AG04450 (cell line): ENCODE results near the gene RAX2. TPM values are rescaled to one million over a fixed set of nuclear protein-coding genes. Genes with fewer than 3 reads are reported as not detected.

Source experiments
- CTCF ChIA-PET: fragments of 300-600, 350-600 bp; formaldehyde crosslinking; extraction: SDS; loops from one replicate; lab custom pipeline; 2022; ENCODE audit warnings: antibody characterized with exemption, inconsistent platforms; lab: Charles Lee
- POLR2A ChIA-PET: fragments of 350-600 bp; formaldehyde crosslinking; extraction: SDS; loops from one replicate; lab custom pipeline; 2021; ENCODE audit warnings: antibody characterized with exemption, inconsistent platforms; lab: Yijun Ruan, JAX
- DNase-seq: peaks from one replicate; pipeline ENCODE4 v3.0.0-alpha.2; 2011; ENCODE audit warnings: low read depth, low spot score
- H3K27ac ChIP-seq: one replicate; pipeline ENCODE4 v1.5.1; 2012; ENCODE audit warnings: low read depth, low read length, control low read depth
- H3K27me3 ChIP-seq: one replicate; pipeline ENCODE4 v1.6.0; 2012; ENCODE audit warnings: low read length; ENCODE audit not compliant: control insufficient read depth, insufficient read depth
- H3K4me3 ChIP-seq: 2 replicates; pipeline ENCODE4 v1.5.1; 2011; ENCODE audit warnings: mild to moderate bottlenecking, low read depth, low read length, control low read depth
- H3K9me3 ChIP-seq: 2 replicates; pipeline ENCODE4 v1.5.1; 2012; ENCODE audit warnings: low read length; ENCODE audit not compliant: control insufficient read depth, insufficient read depth
- CTCF ChIP-seq: IDR thresholded peaks from 2 replicates; pipeline ENCODE4 v1.5.1; 2011; ENCODE audit warnings: low read depth, low read length, control low read depth, inconsistent platforms
- polyA plus RNA-seq: library from polyadenylated mRNA; depleted of rRNA; stranded (reverse); fragments of >200 nt; gene quantifications from 2 replicates; pipeline ENCODE4 v1.2.3, GENCODE V29; 2011

Gene RAX2
- polyA plus RNA-seq, 1 experiment: not detected

DNA sequence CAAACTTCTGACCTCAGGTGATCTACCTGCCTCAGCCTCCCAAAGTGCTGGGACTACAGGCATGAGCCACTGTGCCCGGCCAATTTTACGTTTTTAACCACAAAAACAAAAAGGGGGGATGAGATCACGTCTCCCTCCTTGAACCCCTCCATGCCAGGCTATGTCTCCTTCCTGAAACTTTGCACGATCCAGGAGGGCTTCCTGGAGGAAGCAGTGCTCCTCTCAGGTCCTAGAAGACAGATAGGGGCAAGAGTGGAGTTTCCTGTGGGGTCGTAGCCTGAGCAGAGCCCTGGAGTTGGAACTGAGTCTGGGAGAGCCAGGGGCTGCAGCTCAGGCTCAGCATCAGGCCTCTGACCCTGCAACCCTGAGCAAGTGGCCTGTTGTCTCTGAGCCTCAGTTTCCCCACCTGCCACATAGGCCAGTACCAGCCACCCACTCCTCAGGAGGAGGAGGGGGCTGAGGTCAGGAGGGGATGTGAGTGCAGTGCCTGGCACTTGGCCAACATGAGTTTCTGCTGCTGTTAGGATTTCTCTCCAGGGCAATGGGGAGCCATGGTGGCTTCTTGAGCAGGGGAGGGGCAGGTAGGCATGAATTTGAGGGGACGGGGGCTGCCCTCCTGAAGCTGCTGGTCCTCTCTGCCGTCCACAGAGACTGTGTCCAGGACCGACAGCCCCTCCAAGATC lies 26.5 kb downstream of the RAX2 start:
- POLR2A ChIA-PET: no interaction called here

GRCh38 chr19:3743486-3743885 lies 28.5 kb downstream of the RAX2 start:
- ChIA-PET POLR2A (no interaction called here), CTCF (no interaction called here)
- H3K27me3 ChIP-seq: peaks cover 5% of the 10 kb centered on the region
- H3K9me3 ChIP-seq: no peaks in the 10 kb centered on the region; the same call in 1 of the 2 replicates
- DNase-seq: no peak
- no peak overlapping the region for H3K27ac ChIP-seq
- no peak for TF ChIP-seq CTCF
- H3K4me3 ChIP-seq: no peak overlapping the region

More for the DNA sequence above, 26.5 kb downstream of the RAX2 start:
- peaks cover 1% of the 10 kb centered on the region; the same call in 1 of the 2 replicates for H3K9me3 ChIP-seq
- no peak for TF ChIP-seq CTCF
- no peak for DNase-seq
- H3K27ac ChIP-seq: no peak overlapping the region
- no peak overlapping the region for H3K4me3 ChIP-seq
- CTCF ChIA-PET: no interaction called here
- H3K27me3 ChIP-seq: peaks cover 5% of the 10 kb centered on the region

DNA sequence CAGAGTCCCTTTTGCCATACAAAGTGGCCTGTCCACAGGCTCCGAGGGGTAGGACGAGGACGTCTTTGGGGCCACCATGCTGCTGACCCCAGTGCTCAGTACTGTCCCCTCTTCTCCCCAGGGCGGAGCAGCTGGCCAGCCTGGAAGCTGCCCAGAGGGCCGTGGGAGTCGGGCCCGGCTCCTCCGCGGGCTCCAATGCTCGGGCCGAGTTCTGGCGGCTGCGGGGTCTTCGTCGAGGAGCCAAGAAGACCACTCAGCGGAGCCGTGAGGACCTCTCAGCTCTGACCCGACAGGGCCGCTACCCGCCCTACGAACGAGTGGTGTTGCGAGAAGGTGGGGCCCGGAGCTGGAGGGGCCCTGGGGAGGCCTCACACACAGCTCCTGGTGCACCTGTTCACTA lies 31.6 kb downstream of the RAX2 start:
- ChIA-PET POLR2A (interaction anchor here (1.0 kb wide), 1 partner anchor 23 kb away, joined by 3 read pairs; no protein-coding TSS in a partner anchor), CTCF (interaction anchor here (1.1 kb wide), 1 partner anchor 24 kb away, joined by 3 read pairs; no protein-coding TSS in a partner anchor)
- no peak for TF ChIP-seq CTCF
- DNase-seq: no peak
- peaks cover under 1% of the 10 kb centered on the region for H3K27me3 ChIP-seq
- no peak overlapping the region for H3K27ac ChIP-seq
- no peaks in the 10 kb centered on the region; the same call in 1 of the 2 replicates for H3K9me3 ChIP-seq
- no peak overlapping the region for H3K4me3 ChIP-seq

GRCh38 chr19:3738477-3739220 lies 33.4 kb downstream of the RAX2 start:
- H3K27me3 ChIP-seq: peaks cover 2% of the 10 kb centered on the region
- TF ChIP-seq CTCF: no peak
- no peaks in the 10 kb centered on the region; the same call in 1 of the 2 replicates for H3K9me3 ChIP-seq
- POLR2A ChIA-PET: no interaction called here
- H3K27ac ChIP-seq: no peak overlapping the region
- no peak for DNase-seq
- H3K4me3 ChIP-seq: no peak overlapping the region
- CTCF ChIA-PET: interaction anchor here (1.1 kb wide), 1 partner anchor 433 kb away, joined by 6 read pairs; no protein-coding TSS in a partner anchor
